Activated T-helper 9 cell treated with anti-CD3 and anti-CD28 coated beads, Interleukin-2, amount 50 U/mL, for 16 hours (primary cell): ENCODE measurements around the gene PRXL2A.
"Not testable (repeated sequence)": the region's sequence is repeated elsewhere in the genome, so short reads cannot be mapped to it uniquely, and the experiment has no call there.

Source experiments
- DNase-seq: peaks from one replicate; pipeline ENCODE4 v3.0.0-alpha.2; 2020; ENCODE audit warnings: low read depth

Gene PRXL2A

GRCh38 chr10:80477813-80478212, 69.5 kb downstream of the PRXL2A start:
- no peak for DNase-seq

- not testable (repeated sequence) for DNase-seq
Observed at GRCh38 chr10:80480373-80480772, 72.0 kb downstream of the PRXL2A start.

- DNase-seq, result no peak
Observed at GRCh38 chr10:80480852-80481251, 72.5 kb downstream of the PRXL2A start.

GRCh38 chr10:80484243-80484642, 75.9 kb downstream of the PRXL2A start:
- no peak for DNase-seq

- no peak for DNase-seq
Observed at GRCh38 chr10:80484676-80485075, 76.3 kb downstream of the PRXL2A start.

GRCh38 chr10:80485076-80485945, 77.0 kb downstream of the PRXL2A start:
- no peak for DNase-seq

GRCh38 chr10:80485946-80486764, 77.8 kb downstream of the PRXL2A start:
- no peak for DNase-seq
